IPS DF 4.7 (cell line): ENCODE data around the gene MESP2.

Experiments
- DNase-seq: peaks from one replicate; pipeline ENCODE4 v3.0.0-alpha.2; 2013; ENCODE audit warnings: low spot score; ENCODE audit errors: extremely low read depth

MESP2 gene

DNA sequence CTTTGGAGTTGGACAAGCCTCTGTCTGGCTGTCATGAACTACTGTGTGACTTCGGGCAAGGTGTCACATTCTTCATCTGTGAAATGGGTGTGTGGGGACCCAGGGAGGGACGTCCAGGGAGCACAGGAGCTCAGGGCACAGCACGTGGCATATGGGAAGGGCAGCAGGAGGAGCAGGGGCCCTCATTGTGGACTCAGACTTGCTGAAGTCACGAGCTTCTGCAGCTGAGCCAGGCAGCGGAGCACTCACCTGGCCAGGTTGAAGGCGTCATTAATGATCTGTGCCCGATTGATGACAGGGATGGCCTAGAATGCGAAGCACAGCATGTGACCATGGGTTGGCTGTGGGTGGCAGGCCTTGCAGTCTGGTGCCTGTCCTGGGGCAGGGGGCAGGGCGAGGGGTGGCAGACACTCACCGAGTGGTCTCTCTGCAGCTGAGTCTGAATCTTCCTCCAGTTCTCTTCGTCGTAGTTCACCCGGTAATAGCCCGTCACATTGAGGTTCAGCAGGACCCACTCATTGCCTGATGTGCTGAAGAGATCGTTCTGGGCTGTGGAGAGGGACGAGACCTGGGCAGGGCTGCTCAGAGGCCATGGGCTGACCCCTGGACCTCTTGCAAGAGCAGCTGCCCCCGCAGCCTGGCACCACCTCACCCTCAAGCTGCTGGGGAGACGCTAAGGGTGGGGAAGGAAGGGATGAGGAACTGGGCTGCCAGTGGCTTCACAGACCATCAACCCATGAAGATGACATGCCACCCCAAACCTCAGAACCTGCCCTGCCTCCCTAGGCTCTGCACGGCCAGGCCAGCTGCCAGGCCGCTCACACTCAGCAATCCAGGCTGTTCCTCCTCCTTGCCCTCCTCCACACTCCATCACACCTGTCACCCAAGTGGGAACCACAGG lies 23.1 kb downstream of the MESP2 start:
- DNase-seq = no peak

- no peak for DNase-seq
These were observed 23.9 kb downstream of the MESP2 start for GRCh38 chr15:89799918-89800498.

- no peak for DNase-seq
These were observed 25.5 kb downstream of the MESP2 start for GRCh38 chr15:89801471-89802195.

DNA sequence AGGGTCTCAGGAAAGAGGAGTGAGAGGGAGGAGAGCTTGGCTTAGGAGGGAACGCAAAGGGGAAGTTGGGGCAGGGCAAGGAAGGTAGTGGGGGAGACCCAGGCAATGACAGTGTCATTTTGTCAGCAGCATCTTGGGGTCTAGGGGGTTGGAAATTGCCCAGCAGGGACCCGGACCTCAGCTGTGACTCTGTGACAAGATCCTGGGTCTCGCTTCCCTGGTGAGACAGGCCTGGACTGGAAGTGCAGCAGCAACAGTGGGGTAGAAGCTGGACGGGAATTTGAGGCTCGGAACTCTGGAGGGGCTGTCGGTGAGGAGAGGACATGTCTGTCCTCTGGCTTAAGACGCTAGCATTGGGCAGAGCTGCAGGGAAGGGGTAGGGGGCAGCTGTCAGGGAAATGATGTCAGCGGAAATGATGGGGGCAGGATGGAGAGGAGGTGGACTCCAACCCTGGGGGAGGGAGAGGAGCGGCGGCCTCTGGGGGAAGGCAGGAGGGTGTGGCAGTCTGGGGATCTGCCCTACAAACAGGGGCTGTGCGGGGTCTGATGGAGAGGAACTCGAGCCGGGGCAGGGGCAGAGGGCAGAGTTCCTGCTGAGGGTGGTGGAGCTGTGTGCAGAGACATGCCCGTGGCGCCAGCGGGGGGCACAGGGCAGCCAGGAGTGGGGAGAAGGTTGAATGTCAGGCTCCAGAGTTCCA lies 26.2 kb downstream of the MESP2 start:
- DNase-seq = no peak

DNA sequence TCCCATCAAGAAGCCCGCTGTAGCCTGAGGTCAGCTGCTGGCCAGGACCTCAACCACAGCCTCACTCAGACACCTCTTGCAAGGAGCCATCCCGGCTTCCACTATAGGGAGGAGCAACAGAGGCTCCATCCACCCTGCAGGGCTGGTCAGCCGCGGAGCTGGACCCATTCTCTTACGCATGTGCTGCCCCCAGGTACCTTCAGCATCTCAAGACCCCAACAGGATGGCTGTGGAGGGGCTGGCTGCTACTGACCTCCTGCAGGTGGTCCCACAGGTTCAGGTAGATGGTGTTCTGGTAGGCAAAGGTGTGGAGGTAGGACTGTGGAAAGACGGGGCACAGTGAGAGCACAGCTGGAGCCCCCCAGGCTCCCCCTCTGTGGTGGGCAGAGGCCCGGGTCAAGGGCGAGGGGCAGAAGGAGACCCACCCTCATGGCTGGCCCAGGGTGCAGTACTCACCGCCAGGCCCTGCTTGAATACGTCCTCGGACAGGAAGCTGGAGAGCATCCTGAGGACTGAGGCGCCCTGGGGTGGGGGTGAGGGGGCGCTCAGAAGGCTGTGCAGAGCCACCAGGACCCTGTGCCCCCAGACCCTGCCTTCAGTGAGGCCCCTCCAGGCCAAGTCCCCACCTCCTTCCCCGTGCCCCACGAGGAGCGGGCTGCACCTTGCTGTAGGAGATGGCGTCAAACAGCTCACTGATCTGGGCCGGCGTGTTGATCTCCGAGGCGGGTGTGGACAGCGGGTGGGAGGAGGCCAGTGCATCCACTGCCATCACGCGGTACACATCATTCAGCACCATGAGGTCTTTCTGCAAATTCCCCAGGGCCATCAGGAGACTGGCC lies 27.1 kb downstream of the MESP2 start:
- no peak for DNase-seq

- DNase-seq = no peak
These were observed 28.0 kb downstream of the MESP2 start for GRCh38 chr15:89803941-89804800.

DNA sequence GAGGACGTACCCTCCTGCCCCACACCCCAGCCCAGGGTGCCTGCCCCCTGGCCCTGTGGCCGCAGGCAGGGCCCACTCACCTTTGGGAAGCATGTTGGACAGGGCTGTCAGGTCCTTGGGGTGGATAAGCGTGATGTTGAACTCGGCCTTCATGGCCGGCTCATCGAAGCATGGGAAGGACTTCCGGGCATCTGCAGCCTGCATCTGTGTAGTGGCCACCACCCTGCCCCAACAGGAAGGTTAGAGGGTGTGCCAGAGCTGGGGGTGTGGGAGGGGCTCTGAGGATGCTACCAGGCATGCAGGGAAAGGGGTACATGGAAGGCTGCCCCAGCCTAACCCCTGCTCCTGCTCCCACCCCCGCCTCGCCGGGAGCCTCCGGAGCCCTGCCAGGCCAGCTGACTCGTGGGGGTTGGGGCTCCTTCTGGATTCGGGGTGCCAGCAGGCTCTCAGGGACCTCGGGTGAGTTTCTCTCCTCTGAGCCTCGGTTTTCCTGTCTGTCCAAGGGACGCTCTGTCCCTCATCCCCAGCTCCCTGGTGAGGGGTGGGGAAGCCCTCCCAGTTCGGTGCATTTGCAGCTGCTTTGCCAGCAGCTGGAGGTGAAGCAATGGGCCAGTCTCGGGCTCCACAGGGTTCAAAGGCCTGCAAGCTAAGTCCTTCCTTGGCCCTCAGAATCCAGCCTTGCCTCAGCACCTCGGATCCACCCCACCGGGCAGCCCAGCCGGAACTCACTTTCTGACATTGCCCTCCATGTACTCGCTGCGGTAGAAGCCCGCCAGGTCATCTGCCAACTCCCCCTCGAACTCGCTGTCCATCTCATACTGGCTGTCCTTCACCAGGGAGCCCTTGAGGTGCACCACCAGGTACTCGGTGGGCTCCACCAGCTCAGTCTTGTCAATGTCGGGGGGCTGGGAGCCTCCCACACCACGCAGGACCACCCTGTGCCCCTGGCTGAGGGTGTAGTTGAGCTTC lies 29.4 kb downstream of the MESP2 start:
- no peak for DNase-seq

GRCh38 chr15:89806210-89806558 lies 30.1 kb downstream of the MESP2 start:
- DNase-seq = no peak

DNA sequence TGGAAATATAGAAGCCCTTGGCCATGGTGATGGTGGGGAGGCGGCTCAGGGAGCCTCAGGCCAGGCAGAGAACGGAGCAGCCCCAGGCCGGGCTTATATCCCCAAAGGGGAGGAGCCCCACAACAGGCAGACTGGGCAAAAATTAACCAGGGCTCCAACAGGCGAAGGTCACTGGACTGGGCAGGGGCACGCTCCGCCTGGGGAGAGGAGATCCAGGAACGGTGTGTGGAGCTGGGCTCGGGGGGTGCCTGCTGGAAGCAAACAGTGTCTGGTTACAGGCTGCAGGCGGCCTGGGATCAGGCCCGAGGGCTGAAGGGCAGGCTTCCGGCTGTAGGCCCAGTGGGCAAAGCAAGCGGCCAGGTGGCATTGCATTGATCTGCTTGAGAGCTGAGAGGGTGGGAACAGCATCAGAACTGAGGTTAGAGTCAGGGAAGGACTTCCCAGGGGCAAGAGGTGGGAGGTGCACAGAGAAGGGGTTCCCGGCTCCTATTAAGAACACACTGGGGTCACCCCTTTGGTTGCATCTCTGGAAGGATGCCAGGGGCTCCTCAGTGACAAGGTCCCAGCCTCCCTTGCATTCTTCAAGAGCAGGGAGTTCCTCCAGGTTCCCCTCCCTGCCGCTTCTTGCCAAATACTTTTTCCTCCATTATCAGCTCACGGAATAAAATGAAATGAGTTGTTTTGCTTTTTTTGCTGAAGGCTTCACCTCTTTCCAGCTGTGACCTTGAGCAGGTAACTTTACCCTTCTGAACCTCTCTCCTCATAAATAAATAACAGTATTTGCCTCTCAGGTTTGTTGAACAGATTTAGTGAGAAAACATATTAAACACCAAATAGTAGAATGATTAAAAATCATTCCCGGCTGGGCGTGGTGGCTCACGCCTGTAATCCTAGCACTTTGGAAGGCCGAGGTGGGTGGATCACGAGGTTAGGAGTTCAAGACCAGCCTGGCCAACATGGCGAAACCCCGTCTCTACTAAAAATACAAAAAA lies 30.7 kb downstream of the MESP2 start:
- DNase-seq = no peak

DNA sequence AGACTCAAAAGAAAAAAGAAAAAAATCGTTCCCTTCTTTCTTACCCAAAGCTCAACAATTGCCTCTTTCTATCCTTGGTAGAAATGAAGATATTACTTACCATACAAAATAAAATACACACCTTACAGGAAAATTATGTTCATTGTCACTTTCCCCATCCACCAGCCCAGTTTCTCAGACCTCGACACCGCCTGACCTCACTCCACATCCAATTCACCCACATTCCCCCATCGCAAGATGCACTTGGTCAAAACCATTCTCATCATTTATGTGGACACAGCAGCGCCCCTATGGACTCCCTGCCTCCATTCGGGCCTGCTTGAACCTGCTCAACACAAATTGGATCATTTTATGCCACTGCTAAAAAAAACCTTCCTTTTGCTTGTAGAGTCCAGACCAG lies 31.6 kb downstream of the MESP2 start:
- DNase-seq = no peak

DNA sequence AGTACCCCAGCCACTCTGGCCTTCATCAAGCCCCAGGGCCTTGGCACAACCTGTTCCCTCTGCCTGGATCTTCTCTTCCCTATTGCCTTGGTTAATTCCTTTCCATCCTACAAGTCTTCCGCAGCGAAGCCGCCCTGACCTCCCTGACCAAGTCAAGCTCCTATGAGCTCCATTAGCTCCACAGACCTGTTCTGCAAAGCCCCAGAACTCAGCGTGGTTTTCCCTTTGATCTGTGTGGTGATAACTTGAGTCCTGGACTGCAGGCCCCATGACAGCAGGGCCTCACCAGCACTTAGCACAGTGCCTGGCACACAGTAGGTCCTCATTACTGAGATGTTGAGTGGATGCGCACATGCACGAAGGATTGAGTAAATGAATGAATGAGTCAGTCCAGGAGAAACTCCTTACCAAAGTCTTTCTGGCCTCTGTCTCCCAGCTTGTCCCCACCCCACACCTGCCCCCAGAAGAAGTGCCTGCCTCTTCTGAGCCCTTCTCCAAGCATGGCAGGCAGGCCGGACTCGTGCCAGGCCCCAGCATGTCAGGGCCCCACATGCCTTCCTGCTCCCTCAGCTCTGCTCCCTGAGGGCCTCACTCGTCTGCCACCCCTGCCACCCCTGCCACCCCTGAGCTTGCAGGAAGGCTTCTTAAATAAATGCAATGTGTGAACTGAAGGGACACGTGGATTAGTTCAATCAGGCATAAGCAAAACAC lies 32.2 kb downstream of the MESP2 start:
- no peak for DNase-seq

GRCh38 chr15:89809093-89809786 lies 33.1 kb downstream of the MESP2 start:
- no peak for DNase-seq

DNA sequence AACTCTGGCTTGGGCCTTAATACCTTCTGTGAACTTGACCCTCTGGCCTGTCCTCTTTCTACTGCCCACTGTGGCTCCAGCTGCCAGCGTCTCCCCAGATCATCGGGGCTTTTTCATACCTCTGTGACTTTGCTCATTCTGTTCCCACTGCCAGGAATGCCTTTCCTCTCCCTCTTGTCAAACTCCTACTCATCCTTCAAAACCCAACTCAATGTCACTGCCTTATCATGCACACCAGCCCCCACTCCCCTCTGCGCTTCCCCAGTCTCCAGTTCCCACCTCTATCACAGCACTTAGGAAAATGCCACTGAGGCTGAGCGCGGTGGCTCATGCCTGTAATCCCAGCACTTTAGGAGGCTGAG lies 33.6 kb downstream of the MESP2 start:
- no peak for DNase-seq

GRCh38 chr15:89810837-89811236 lies 34.7 kb downstream of the MESP2 start:
- DNase-seq = no peak

DNA sequence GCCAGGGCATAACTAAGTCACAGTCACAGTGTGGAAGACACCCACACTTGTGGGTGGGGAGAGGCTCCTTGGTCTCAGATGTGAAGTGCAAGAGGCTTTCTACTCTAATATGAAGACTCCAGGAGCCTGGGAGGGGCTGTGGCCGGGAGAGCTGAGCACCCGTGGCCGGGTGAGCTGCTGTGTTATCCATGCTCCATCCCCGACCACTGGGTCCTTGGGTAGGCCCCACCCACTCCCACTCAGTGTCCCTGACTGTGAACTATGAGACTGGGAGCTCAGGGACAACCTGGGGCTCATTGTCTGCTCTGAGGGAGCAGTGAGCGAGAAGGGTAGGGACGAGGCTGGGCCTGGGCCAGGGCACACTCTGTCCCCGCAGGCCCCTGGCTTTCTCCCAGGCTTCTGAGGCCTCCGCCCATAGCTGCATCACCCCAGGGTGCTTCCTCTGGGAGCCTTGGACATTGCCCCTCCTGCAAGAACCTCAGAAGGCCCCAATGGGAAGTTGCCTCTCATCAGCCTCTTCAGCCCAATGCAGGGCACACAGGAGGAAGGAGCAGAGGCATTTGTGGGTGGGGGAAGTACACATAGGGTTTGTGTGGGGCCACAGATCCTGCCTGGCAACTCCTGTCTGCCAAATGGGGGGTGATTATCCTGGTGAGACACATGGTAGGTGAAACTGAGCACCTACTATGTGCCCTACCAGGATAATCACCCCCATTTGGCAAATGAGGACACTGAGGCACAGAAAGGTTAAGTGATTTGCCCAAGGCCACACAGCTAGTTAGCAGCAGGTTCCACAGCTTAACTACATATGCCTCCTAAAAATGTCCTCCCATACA lies 36.1 kb downstream of the MESP2 start:
- no peak for DNase-seq
